Endothelial cell of hepatic sinusoid (primary cell): ENCODE results near the gene DHX15.
"Not testable (repeated sequence)": the region's sequence is repeated elsewhere in the genome, so short reads cannot be mapped to it uniquely, and the experiment has no call there.

ENCODE experiments used
- in situ Hi-C: cut with HindIII; loops from 2 replicates; pipeline ENCODE4 v1.10.0; 2017; ENCODE audit warnings: low sequenced_read_pairs

DHX15 gene

DNA sequence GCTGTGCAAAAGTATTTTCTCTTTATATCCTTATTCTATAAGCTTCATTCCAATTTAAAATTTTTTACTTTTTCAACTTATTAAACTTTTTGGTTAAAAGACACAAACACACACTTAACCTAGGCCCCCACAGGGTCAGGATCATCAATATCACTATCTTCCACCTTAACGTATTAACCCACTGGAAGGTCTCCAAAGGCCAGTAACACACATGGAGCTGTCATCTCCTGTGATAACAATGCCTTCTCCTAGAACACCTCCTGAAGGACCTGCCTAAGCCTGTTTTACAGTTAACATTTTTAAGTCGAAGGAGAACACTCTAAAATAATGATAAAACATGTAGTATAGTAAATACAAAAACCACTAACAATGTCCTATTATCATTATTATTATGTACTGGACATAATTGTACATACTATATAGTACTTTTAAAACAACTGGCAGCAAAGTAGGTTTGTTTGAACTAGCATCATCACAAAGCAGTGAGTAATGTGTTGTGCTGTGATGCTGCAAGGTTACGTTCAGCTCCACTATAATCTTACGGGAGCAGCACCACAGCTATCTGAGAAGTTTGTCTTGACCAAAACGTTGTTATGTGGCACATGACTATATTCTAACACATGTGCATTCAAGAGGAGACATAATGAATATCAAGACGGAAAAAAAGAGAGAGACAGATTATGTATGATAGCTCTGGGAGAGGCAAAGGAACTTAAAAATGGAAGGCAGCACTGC lies 33.7 kb downstream of the DHX15 start:
- in situ Hi-C loops = no loop called here

DNA sequence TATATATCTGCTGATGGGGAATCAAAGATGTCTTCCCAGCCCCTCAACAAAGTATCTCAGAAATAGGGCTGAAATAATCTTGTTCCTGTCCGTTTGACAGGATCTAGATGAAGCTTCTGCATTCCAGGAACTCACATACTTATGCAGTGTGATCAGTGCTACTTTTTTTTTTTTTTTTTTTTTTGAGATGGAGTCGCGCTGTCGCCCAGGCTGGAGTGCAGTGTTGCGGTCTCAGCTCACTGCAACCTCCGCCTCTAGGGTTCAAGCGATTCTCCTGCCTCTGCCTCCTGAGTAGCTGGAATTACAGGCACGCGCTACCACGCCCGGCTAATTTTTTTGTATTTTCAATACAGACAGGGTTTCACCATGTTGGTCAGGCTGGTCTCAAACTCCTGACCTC lies 36.4 kb downstream of the DHX15 start:
- in situ Hi-C loops = no loop called here

DNA sequence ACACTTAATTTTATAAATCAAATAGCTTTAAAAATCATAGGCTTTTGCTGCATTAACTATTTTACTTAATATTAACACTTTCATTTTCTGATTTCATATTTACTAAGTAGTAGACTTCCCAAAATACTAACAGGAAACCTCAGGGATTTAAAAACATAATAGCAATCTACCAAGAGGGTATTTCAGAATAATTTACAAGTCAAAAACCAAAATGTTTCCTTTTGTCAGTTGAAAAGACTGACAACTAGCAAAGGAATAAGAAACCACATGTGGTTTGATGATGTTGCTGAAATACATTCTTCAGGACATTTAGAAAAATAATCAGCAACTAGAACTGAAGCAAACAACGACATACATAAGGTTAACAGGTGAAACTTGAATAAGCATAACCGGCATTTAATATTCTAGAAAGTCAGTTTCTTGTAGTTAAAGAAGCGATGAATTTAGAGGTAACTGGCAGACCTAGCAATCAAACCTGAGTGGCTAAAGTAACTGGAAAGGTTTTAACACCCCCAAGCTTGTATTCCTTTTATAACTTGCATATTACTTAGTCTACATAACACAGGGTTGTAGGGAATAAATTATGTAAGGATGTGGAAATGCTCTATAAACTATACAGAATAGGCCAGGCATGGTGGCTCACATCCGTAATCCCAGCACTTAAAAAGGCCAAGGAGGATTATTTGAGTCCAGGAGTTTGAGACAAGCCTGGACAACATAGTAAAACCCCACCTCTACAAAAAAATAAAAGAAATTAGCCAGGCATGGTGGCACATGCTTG lies 40.0 kb downstream of the DHX15 start:
- in situ Hi-C loops = no loop called here

DNA sequence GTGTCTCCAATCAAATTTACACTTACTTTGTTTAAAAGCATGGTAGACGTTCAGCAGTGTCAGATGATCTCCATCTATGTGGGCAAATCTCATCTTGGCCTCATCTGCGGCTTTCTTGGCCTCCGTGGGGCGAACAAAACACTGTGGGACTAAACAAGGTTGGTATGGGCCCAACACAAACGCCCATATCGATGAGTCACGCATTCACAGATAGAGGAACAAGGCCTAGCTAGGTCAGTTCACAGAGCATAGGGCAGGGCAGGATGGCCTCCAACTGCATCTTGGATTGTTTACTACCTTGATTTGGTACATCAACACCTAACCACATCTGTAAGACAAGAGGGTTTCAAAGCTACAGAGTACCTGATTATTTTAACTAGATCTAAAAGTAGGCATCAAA lies 47.3 kb downstream of the DHX15 start:
- in situ Hi-C loops = no loop called here

DNA sequence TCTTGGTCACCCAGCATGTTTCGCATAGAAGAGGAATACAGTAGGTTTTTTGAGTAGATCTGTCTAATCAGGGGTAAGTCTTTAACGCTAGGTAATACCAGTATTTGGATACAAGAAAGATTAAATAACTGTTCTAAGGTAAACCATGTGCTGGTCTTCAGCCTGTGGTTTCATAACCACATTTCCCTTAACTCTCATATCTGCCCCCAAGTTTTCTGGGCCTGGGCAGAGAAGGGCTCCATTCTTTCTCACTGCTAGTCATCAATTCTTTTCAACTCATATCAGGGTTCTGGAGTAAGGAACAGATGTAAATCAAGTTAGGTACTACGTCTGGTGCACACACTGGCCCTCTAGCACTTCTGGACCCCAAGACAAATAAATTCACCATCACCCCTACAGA lies 49.0 kb downstream of the DHX15 start:
- in situ Hi-C loops = no loop called here

DNA sequence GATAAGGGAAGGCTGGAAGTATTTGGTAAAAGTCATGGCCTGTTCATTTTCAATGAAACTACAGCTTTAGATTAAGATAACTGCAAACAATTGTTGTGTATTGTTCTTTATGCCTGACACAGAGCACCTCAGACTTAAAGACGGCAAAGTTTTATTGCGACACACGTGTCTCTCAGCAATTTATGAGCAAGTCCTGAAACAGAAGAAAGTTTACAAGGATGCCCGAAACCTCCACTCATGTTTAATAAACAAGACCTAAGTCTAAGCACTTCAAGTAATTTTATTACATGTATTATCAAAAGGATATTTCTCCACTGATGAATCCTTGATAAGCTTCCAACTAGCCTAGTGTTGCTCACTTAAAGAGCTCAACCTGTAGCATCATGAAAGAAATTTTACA lies 51.0 kb downstream of the DHX15 start:
- in situ Hi-C loops = no loop called here

DNA sequence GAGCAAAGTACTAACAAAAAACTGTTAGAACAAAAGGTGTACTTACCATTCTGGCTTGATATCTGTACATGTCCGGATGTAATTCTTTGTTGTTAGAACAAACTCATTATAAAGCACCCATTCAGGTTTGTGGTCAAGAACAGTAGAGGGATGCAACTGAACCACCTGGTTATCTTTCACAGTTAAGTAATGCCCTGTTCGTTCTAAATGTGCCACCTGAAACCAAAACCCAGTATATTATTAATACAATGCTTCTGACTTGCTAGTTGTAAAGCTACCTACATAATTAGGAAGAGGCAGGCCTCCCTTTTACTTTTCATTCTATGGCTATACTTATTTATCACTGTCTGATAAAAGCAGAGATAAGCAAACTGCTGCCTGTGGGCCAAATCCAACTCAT lies 54.8 kb downstream of the DHX15 start:
- in situ Hi-C loops = no loop called here

DNA sequence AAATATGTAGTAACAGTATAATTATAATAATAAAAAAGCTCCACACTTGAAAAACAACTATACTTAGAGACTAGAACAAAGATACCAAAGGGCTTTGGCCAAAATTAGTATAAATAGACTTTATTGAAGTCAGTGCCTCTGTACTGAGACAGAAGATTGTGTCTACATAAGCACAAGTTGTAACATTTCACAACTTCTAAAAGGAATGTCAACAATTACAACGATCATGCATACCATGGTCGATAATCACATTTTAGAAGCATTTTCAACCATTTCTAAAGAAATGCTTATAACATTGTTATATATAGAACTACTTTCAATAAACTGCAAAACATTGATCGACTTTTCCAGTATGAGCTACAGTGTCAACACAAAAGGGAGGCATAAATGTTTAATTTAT lies 57.0 kb downstream of the DHX15 start:
- in situ Hi-C loops = no loop called here

DNA sequence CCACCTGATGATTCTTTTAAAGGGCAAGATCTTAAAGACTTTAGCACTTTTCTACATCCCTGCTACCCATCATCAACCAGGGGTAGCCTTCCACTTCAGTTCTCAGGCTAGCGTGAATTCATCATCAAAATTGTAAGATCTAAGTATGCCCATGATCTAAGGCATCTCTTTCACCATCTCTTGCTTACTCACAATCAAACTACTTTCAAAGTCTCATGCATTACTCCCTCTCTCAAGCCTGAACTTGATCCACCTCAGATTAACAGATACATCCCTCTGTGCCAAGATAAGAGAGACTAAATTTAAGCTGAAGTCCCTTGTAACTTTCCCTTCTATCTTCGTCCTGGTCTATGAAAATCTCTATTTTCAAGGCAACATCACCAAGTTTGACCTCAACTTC lies 62.8 kb downstream of the DHX15 start:
- in situ Hi-C loops = no loop called here

DNA sequence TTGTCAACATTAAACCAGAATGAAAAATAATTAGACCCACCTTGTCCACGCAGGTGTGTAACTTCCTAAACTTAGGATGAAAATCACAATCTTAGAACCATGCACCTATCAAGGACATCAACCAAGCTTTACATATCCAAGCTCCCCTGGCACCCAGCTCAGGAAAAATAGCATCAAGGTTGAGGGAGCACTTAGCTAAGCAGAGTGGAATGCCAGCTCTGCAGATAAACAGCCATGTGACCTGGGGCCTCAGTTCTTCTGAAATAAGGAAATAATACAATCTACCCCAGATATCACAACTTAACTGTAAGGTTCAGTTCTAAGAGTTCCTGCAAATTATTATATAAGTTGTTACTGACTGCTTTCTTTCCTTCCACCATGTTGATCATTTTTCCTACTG lies 64.7 kb downstream of the DHX15 start:
- in situ Hi-C loops = no loop called here

DNA sequence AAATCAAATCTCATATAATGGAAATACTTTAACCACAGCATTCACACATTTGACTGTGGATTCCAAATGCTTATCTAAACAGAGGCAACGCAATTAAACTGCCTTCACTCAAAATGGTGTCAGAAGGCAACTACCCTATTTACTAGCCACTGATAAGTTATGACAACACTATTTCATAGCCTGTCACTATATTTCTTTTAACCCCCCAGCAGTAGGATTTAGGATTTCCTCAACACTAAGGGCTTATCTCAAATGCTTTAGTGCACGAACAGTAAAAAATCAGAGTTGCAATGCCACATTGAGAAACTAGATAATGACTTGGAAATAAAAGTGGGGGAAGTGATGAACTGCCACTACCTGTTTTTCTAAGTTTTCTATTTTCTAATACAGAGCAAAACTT lies 66.7 kb downstream of the DHX15 start:
- in situ Hi-C loops = no loop called here

DNA sequence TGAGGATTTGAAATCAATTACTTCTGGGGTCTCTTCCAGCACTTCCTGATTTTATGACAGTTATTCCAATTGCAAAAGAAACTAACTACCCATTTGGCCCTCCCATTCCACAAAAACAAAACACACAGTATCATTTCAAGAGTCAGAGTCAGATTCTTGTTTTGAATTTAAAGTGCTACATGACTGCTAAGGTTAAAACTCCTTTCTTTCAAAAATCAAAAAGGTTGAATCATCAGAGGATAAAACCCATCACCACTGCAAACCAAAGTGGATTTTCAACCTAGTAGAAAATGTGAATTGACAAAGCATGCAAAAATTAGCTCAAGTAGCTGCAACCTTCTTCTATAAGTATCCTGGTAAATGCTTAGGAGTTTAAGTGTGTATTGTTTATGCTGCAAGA lies 67.4 kb downstream of the DHX15 start:
- in situ Hi-C loops = no loop called here

DNA sequence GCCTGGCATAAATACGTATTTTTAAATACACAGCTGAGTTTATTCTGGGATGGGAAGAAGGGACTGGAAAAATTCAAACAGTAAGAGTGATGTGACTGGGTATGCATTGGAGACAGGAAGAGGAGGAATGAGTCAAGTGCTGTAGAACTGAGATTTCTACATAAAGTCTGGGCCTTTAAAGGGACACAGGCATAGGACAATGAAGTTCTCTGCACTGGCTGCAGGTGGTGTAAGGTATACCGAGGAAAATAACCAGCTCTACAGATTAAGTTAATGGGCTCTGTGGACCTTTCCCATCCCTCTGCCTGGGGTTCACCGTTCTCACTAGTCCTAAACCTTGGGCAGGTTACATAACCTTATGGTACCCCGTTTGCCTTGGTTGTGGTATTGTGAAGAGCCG lies 68.7 kb downstream of the DHX15 start:
- in situ Hi-C loops = no loop called here

DNA sequence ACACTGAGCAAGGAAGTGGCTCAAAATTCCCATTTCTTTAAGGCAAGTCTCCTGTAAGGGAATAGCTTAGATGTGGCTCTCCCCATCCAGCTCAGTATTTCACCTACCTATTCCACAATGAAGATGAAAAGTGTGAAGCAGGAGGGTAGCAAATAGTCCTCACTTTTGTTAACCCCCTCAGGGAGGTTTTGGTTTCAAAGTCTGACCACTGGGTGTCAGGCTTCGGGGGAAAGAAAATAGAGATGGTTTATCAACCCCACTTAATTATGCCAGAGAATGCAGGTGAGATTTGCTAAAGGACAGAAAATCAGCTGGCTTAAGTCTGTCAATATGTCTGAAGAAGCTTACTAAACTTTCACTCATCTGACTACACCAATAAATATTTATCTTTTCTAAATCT lies 69.5 kb downstream of the DHX15 start:
- in situ Hi-C loops = no loop called here

DNA sequence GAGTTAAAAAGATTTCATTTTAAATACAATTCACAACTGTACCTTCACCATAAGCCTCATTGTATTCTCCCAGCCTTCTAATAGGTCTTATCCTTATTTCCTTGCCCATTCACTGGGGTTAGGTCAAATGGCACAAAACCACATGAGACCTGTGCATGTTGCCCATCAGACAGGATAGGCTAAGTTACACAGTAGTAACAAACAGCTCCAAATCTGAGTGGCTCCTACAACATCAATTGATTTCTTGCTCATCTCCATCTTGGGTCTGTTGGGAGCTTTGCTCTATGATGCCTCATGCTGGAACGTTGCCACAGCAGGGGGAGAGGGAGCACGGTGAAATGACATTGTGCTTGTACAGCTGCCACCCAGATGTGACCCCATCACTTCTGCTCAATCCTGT lies 70.6 kb downstream of the DHX15 start:
- in situ Hi-C loops = no loop called here

DNA sequence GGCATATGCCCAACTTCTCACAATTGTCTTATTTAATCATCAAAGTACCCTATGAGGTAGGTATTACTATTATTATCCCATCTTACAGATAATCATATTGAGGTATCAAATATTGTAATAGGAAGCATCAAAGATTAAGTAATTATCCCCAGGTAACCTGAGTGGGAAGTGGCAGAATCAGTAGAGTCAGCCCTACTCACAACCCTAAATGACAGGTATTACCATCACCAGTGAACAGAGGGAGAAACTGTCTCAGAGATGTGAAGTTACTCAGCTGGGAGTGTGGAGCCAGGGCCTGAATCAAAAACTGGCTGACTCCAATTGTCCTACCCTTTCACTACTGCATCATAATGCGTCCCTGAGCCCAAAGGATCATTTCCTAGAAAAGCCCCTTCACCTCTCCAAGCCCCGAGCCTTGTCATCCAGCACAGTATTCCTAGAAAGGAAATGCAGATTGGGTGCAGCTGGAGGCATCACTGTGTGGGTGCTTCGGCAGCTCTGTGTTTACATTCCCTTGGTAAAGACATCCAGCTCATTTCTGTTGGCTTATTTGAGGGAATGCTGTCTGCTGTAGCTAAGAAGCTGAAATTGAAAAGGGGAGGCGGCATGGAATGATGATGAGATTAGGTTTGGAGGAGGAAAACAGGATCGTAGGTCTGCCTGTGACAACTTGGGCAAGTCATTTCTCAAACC lies 72.8 kb downstream of the DHX15 start:
- in situ Hi-C loops = no loop called here

DNA sequence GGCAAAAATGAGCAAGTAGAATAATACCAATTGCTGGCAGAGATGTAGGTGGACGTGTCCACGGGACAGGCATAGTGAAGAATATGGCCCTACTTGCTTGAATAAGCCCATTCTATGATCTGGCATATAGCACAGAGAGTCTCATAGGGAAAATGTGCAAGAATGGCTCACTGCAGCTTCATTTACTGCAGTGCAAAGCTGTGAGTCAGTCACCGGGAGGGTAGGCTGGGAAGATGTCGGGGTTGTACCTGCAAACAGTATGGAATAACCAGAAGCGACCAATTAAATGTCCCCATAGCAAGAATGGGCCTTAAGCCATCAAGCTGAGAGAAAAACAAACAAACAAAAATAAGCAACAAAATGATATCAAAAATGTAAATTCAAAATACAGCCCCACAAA lies 74.3 kb downstream of the DHX15 start:
- in situ Hi-C loops = no loop called here

DNA sequence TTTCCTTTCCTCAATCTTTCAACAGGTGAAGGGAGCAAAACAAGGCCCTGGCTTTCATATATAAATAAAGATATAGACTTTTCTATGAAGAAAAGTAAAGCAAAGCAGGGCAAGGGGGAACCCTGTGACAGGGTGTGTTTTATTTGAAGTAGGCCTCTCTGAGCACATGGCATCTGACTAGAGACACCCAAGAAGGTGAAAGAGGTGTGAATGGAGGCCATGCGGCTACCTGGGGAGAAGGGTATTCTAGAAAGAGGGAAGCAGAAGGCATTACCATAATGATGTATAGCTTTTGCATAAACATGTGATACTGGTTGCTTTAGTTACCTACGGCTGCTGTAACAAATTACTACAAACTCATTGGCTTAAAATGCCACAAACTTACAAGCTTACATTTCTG lies 75.8 kb downstream of the DHX15 start:
- in situ Hi-C loops = no loop called here

DNA sequence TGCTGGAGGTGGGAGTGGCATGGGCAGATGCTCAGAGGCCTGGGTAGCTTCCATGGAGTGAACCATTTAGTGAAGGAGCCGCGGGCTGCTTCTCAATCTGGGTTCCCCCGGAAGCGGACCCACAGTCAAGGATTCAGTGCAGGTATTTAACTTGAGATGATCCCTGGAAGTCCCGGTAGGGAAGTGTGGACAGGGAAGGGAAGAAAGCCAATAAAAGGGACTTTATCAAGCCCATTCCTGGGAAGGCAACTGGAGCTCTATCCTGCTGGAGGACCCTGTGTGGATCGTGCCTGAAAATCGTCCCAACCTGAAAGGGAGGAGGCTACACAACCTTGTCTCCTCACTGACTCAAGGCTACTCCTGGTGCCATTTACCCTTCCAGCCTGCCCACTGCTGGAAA lies 76.9 kb downstream of the DHX15 start:
- in situ Hi-C loops = no loop called here

DNA sequence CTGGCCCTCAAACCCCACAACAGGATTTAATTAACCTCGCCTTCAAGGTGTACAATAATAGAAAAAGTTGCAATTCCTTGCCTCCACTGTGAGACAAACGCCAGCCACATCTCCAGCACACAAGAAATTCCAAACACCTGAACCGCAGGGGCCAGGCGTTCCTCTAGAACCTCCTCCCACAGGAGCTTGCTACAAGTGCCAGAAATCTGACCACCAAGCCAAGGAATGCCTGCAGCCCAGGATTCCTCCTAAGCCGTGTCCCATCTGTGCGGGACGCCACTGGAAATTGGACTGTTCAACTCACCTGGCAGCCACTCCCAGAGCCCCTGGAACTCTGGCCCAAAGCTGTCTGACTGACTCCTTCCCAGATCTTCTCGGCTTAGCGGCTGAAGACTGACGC lies 81.3 kb downstream of the DHX15 start:
- in situ Hi-C loops = not testable (repeated sequence)

DNA sequence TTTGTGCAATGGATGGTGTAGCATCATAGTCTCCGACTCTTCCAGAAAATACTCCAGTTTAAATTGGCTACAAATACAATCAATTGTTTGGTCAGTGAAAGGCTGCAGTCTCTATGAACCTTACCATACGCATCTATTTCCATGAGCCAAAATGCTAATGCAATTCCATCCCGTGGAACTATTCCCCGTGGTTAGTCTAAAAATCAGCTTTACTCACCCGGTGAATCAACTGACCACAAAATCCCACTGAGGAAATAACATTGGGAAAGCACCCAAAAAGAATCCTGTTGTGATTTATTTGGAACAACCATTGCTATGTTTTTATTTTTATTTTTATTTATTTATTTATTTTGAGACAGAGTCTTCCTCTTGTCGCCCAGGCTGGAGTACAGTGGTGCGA lies 87.1 kb downstream of the DHX15 start:
- in situ Hi-C loops = loop anchor here (25.0 kb wide), 1 partner anchor 515 kb away; no protein-coding TSS in a partner anchor

DNA sequence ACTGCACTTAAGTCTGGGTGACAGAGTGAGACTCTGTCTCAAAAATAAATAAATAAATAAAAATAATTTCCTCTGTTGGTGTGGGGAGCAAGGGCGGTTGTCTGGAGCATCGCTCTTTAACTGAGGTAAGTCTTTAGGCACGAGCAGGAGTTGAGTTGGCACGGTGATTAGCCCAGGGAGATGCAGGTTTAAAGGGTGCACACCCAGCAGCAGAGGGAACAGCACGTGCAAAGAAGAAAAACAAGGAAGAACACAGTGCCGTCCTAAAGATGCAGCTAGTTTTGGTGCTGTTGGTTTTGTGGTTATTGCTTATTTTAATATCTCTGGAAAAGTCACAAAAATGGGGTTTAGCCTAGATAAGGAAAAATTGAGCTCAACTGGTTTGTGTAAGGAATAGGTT lies 87.8 kb downstream of the DHX15 start:
- in situ Hi-C loops = loop anchor here (25.0 kb wide), 1 partner anchor 516 kb away; no protein-coding TSS in a partner anchor
